HCT116 (cell line): ENCODE measurements around the gene PNPLA2. TPM values are rescaled to one million over a fixed set of nuclear protein-coding genes. Genes with fewer than 3 reads are reported as not detected.

Experiments used
- ATAC-seq: fragments of 200-7000 bp; cut with Tn5 transposase; 2 replicates; pipeline ENCODE4 v1.9.1; 2020; ENCODE audit warnings: mild to moderate bottlenecking, moderate library complexity
- BruUV-seq: library from RNA; stranded (reverse); fragments of 400-500 nt; replicated peaks from 2 replicates; lab custom pipeline; 2021; lab: Mats Ljungman, UMichigan
- CTCF ChIA-PET: fragments of 300-600 bp; sonication (Branson Sonifier 250); formaldehyde crosslinking; loops from one replicate; lab custom pipeline; 2021; ENCODE audit warnings: antibody characterized with exemption; lab: Charles Lee
- POLR2A ChIA-PET: fragments of 300-600, 350-600 bp; sonication (Branson Sonifier 250); formaldehyde crosslinking; loops from one replicate; lab custom pipeline; 2021; ENCODE audit warnings: antibody characterized with exemption; lab: Charles Lee
- RAD21 ChIA-PET, 2 experiments: fragments of 300-600 bp; sonication (Branson Sonifier 250); formaldehyde crosslinking; loops; one replicate each; lab custom pipeline; 2023; ENCODE audit warnings: low total read pairs in 2 of 2; ENCODE audit not compliant: uncharacterized antibody in 2 of 2, unreplicated experiment in 2 of 2, low non-redundant PET in 1 of 2; lab: Charles Lee
- DNase-seq: peaks from one replicate; pipeline ENCODE4 v3.0.0-alpha.2; 2010; ENCODE audit warnings: low read depth, low spot score
- H2AFZ ChIP-seq: fragments of 200-600 bp; shearing (Covaris generic), sonication (generic); 2 replicates; pipeline ENCODE4 v1.6.1; 2017; ENCODE audit warnings: low read depth, mixed run types, mixed read lengths, antibody characterized with exemption, low read length; ENCODE audit not compliant: poor library complexity, severe bottlenecking
- H3K27ac ChIP-seq: 2 replicates; pipeline ENCODE4 v1.5.1; 2012; ENCODE audit warnings: low read depth, low read length
- H3K27me3 ChIP-seq: fragments of 200-600 bp; sonication (generic); 2 replicates; pipeline ENCODE4 v1.6.1; 2016; ENCODE audit warnings: mixed run types, low read length, mixed read lengths; ENCODE audit not compliant: insufficient read depth
- H3K36me3 ChIP-seq, 2 experiments: fragments of 200-500 bp in 1 of 2; fragments of 200-600 bp in 1 of 2; sonication (Bioruptor generic) in 1 of 2; sonication (generic) in 1 of 2; 2 replicates each; pipeline versions ENCODE4 v1.5.1 to v1.6.1; 2014 to 2016; ENCODE audit warnings: low read length in 2 of 2, inconsistent platforms in 1 of 2, mixed read lengths in 1 of 2, mixed run types in 1 of 2; ENCODE audit not compliant: insufficient read depth in 2 of 2, control insufficient read depth in 1 of 2
- H3K4me1 ChIP-seq, 2 experiments: fragments of 200-600 bp in 1 of 2; sonication (generic) in 1 of 2; 2 replicates each; pipeline versions ENCODE4 v1.5.1 to v1.6.1; 2012 to 2017; ENCODE audit warnings: low read length in 2 of 2, inconsistent platforms in 1 of 2, mild to moderate bottlenecking in 1 of 2, mixed read lengths in 1 of 2, mixed run types in 1 of 2, moderate library complexity in 1 of 2; ENCODE audit not compliant: insufficient read depth in 2 of 2, control insufficient read depth in 1 of 2
- H3K4me2 ChIP-seq: fragments of 200-600 bp; sonication (generic); 2 replicates; pipeline ENCODE4 v1.6.1; 2017; ENCODE audit warnings: mixed run types, low read length, mixed read lengths
- H3K4me3 ChIP-seq, 2 experiments: fragments of 200-600 bp in 1 of 2; sonication (generic) in 1 of 2; replicated peaks in 1 of 2; 2 replicates each; pipeline ENCODE4 v1.5.1; 2011 to 2016; ENCODE audit warnings: low read length in 2 of 2, control low read depth in 1 of 2, low read depth in 1 of 2, mild to moderate bottlenecking in 1 of 2, mixed read lengths in 1 of 2, mixed run types in 1 of 2
- H3K79me2 ChIP-seq: fragments of 200-600 bp; sonication (generic); 2 replicates; pipeline ENCODE4 v1.6.1; 2017; ENCODE audit warnings: mild to moderate bottlenecking, mixed run types, low read length, moderate library complexity, mixed read lengths; ENCODE audit not compliant: insufficient read depth
- H3K9ac ChIP-seq: fragments of 200-600 bp; sonication (generic); 2 replicates; pipeline ENCODE4 v1.6.1; 2016; ENCODE audit warnings: low read length, mixed read lengths
- H3K9me2 ChIP-seq: fragments of 200-600 bp; sonication (generic), shearing (Covaris generic); 2 replicates; pipeline ENCODE4 v1.6.1; 2017; ENCODE audit warnings: mixed run types, mild to moderate bottlenecking, moderate library complexity; ENCODE audit not compliant: insufficient read depth
- H3K9me3 ChIP-seq, 2 experiments: fragments of 200-500 bp in 1 of 2; fragments of 200-600 bp in 1 of 2; sonication (Bioruptor generic) in 1 of 2; sonication (generic) in 1 of 2; 2 replicates each; pipeline ENCODE4 v1.6.1; 2014 to 2017; ENCODE audit warnings: low read length in 2 of 2, mixed read lengths in 2 of 2, inconsistent platforms in 1 of 2, low read depth in 1 of 2, mild to moderate bottlenecking in 1 of 2, mixed run types in 1 of 2, moderate library complexity in 1 of 2; ENCODE audit not compliant: control insufficient read depth in 1 of 2, insufficient read depth in 1 of 2
- H4K20me1 ChIP-seq: fragments of 200-600 bp; sonication (generic), shearing (Covaris generic); 2 replicates; pipeline ENCODE4 v1.6.1; 2017; ENCODE audit warnings: mixed run types, mild to moderate bottlenecking, moderate library complexity; ENCODE audit not compliant: insufficient read depth
- CBX3 ChIP-seq: IDR thresholded peaks from 2 replicates; pipeline ENCODE4 v1.6.1; 2012; ENCODE audit warnings: low read depth
- CEBPB ChIP-seq: IDR thresholded peaks from 2 replicates; pipeline ENCODE4 v1.6.1; 2012; ENCODE audit warnings: low read depth
- EGR1 ChIP-seq: IDR thresholded peaks from 2 replicates; pipeline ENCODE4 v1.6.1; 2012; ENCODE audit warnings: low read depth
- ELF1 ChIP-seq: IDR thresholded peaks from 2 replicates; pipeline ENCODE4 v1.6.1; 2012; ENCODE audit warnings: low read depth, borderline replicate concordance
- EZH2 ChIP-seq: fragments of 200-600 bp; sonication (generic); IDR thresholded peaks from 2 replicates; pipeline ENCODE4 v1.6.1; 2017; ENCODE audit warnings: antibody characterized with exemption, mixed run types
- EZH2phosphoT487 ChIP-seq: fragments of 200-600 bp; IDR thresholded peaks from 2 replicates; pipeline ENCODE4 v1.6.1; 2018; ENCODE audit warnings: antibody characterized with exemption, borderline replicate concordance
- FOSL1 ChIP-seq: IDR thresholded peaks from 2 replicates; pipeline ENCODE4 v1.6.1; 2012; ENCODE audit warnings: low read depth
- JUND ChIP-seq: IDR thresholded peaks from 2 replicates; pipeline ENCODE4 v1.6.1; 2012
- MAX ChIP-seq: IDR thresholded peaks from 2 replicates; pipeline ENCODE4 v1.6.1; 2012
- POLR2A ChIP-seq: IDR thresholded peaks from 2 replicates; pipeline ENCODE4 v1.7.0; 2011; ENCODE audit warnings: borderline replicate concordance; ENCODE audit not compliant: insufficient read depth, insufficient read length; ENCODE audit errors: extremely low read depth
- POLR2AphosphoS5 ChIP-seq: IDR thresholded peaks from 2 replicates; pipeline ENCODE4 v1.6.1; 2011; ENCODE audit warnings: mild to moderate bottlenecking, low read depth, low read length, moderate library complexity
- RAD21 ChIP-seq: IDR thresholded peaks from 2 replicates; pipeline ENCODE4 v1.6.1; 2012; ENCODE audit warnings: low read depth, mild to moderate bottlenecking
- REST ChIP-seq: IDR thresholded peaks from 2 replicates; pipeline ENCODE4 v1.6.1; 2012; ENCODE audit warnings: low read depth
- SIN3A ChIP-seq: IDR thresholded peaks from 2 replicates; pipeline ENCODE4 v1.6.1; 2012; ENCODE audit warnings: low read depth
- SP1 ChIP-seq: IDR thresholded peaks from 2 replicates; pipeline ENCODE4 v1.6.1; 2012; ENCODE audit warnings: low read depth
- SRF ChIP-seq: IDR thresholded peaks from 2 replicates; pipeline ENCODE4 v1.6.1; 2012; ENCODE audit warnings: low read depth
- TCF7L2 ChIP-seq: IDR thresholded peaks from 2 replicates; pipeline ENCODE4 v1.7.0; 2011; ENCODE audit warnings: borderline replicate concordance, inconsistent platforms; ENCODE audit not compliant: insufficient read depth, insufficient read length; ENCODE audit errors: extremely low read depth
- YY1 ChIP-seq: IDR thresholded peaks from 2 replicates; pipeline ENCODE4 v1.6.1; 2011; ENCODE audit warnings: low read length, low read depth, moderate library complexity, mild to moderate bottlenecking; ENCODE audit not compliant: insufficient replicate concordance; ENCODE audit errors: extremely low read depth
- ZFX ChIP-seq: fragments of 450-650 bp; IDR thresholded peaks from 2 replicates; pipeline ENCODE4 v1.6.1; 2017
- intact Hi-C: fragments of 100-400 bp; cut with micrococcal nuclease; formaldehyde crosslinking; loops from 2 replicates; pipeline ENCODE4 v1.10.0; 2022
- total RNA-seq: library from RNA; stranded (reverse); gene quantifications from one replicate; pipeline ENCODE4 v1.2.1, GENCODE V29; 2021; ENCODE audit not compliant: unreplicated experiment
- TF ChIP-seq, protein P1 (sequence below): IDR thresholded peaks from 2 replicates; pipeline ENCODE4 v1.6.1; 2011; ENCODE audit warnings: mild to moderate bottlenecking, low read length, moderate library complexity; ENCODE audit not compliant: insufficient replicate concordance; ENCODE audit errors: extremely low read depth

The PNPLA2 gene
- total RNA-seq, 1 experiment from 2014 or later: 124 TPM

GRCh38 chr11:854601-855329, 36.1 kb downstream of the PNPLA2 start (continued):
- TF ChIP-seq TCF7L2 (no peak), ELF1 (no peak)

GRCh38 chr11:855330-855674, 36.6 kb downstream of the PNPLA2 start:
- no peak overlapping the region for H3K4me3 ChIP-seq
- no peaks in the 10 kb centered on the region for H3K9me2 ChIP-seq
- ATAC-seq (no peak), DNase-seq (no peak)
- H3K27ac ChIP-seq: no peak overlapping the region; the same call in 1 of the 2 replicates
- no peaks in the 10 kb centered on the region for H3K27me3 ChIP-seq
- BruUV-seq: no TSS peak
- H3K4me1 ChIP-seq: peaks cover 7 to 17% of the 10 kb centered on the region in 2 experiments
- no peak overlapping the region for H3K4me2 ChIP-seq
- ChIA-PET RAD21 (no interaction called here), POLR2A (no interaction called here), CTCF (interaction anchor here (1.8 kb wide), 1 partner anchor 12 kb away, joined by 8 read pairs; no protein-coding TSS in a partner anchor)
- intact Hi-C loops: no loop called here
- no peaks in the 10 kb centered on the region for H3K79me2 ChIP-seq
- no peaks in the 10 kb centered on the region for H3K9me3 ChIP-seq
- no peak overlapping the region for H2AFZ ChIP-seq
- no peak overlapping the region for H3K9ac ChIP-seq
- no peaks in the 10 kb centered on the region for H4K20me1 ChIP-seq
- TF ChIP-seq FOSL1 (no peak), POLR2AphosphoS5 (no peak), ZFX (no peak), JUND (no peak), TCF7L2 (no peak), SIN3A (no peak), CEBPB (no peak), CBX3 (no peak), EGR1 (no peak), REST (no peak), POLR2A (no peak), SRF (no peak), EZH2phosphoT487 (no peak), RAD21 (no peak), MAX (no peak), YY1 (no peak), EZH2 (no peak), SP1 (no peak)
- TF ChIP-seq, protein P1, sequence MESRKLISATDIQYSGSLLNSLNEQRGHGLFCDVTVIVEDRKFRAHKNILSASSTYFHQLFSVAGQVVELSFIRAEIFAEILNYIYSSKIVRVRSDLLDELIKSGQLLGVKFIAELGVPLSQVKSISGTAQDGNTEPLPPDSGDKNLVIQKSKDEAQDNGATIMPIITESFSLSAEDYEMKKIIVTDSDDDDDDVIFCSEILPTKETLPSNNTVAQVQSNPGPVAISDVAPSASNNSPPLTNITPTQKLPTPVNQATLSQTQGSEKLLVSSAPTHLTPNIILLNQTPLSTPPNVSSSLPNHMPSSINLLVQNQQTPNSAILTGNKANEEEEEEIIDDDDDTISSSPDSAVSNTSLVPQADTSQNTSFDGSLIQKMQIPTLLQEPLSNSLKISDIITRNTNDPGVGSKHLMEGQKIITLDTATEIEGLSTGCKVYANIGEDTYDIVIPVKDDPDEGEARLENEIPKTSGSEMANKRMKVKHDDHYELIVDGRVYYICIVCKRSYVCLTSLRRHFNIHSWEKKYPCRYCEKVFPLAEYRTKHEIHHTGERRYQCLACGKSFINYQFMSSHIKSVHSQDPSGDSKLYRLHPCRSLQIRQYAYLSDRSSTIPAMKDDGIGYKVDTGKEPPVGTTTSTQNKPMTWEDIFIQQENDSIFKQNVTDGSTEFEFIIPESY: no peak
- H3K36me3 ChIP-seq: no peaks in the 10 kb centered on the region
